H1 (cell line): ENCODE measurements around the gene SPDEF. TPM values are rescaled to one million over a fixed set of nuclear protein-coding genes. Genes with fewer than 3 reads are reported as not detected.

ENCODE experiments used
- CTCF ChIA-PET: fragments of 300-600 bp; sonication (Branson Sonifier 250); formaldehyde crosslinking; loops from one replicate; lab custom pipeline; 2021; ENCODE audit not compliant: partially characterized antibody; lab: Charles Lee
- POLR2A ChIA-PET: fragments of 300-600 bp; sonication (Branson Sonifier 250); formaldehyde crosslinking; loops from one replicate; lab custom pipeline; 2021; ENCODE audit warnings: inconsistent platforms; ENCODE audit not compliant: partially characterized antibody; lab: Charles Lee
- DNase-seq, 2 experiments: peaks; one replicate each; pipeline versions ENCODE4 v3.0.0 to v3.0.0-alpha.2; 2010 to 2022; ENCODE audit warnings: low spot score in 2 of 2, low read depth in 1 of 2, mixed read lengths in 1 of 2
- FAIRE-seq: peaks from 2 replicates; lab custom pipeline; 2011; peaks lifted over from hg19 to GRCh38; lab: Jason Lieb, UNC
- H2AFZ ChIP-seq: 2 replicates; pipeline ENCODE4 v1.8.1; 2012; ENCODE audit warnings: low read length, inconsistent platforms
- H2AK5ac ChIP-seq: 2 replicates; pipeline ENCODE4 v1.6.1; 2013; ENCODE audit warnings: low read depth, low read length
- H2BK120ac ChIP-seq: replicated peaks from 2 replicates; pipeline ENCODE3; 2013; ENCODE audit warnings: low read depth, low read length, inconsistent platforms
- H2BK12ac ChIP-seq: 2 replicates; pipeline ENCODE4 v1.6.1; 2013; ENCODE audit warnings: low read depth, low read length
- H2BK15ac ChIP-seq: 2 replicates; pipeline ENCODE4 v1.6.1; 2013; ENCODE audit warnings: low read length
- H2BK20ac ChIP-seq: 2 replicates; pipeline ENCODE4 v1.6.1; 2013; ENCODE audit warnings: low read length
- H2BK5ac ChIP-seq: 2 replicates; pipeline ENCODE4 v1.6.1; 2013; ENCODE audit warnings: low read depth, low read length
- H3K14ac ChIP-seq: 2 replicates; pipeline ENCODE4 v1.6.1; 2013; ENCODE audit warnings: inconsistent platforms; ENCODE audit not compliant: insufficient read length
- H3K18ac ChIP-seq: 2 replicates; pipeline ENCODE4 v1.6.1; 2013; ENCODE audit warnings: low read length; ENCODE audit errors: extremely low read depth
- H3K23ac ChIP-seq: 2 replicates; pipeline ENCODE4 v1.6.1; 2013; ENCODE audit warnings: inconsistent platforms; ENCODE audit not compliant: insufficient read length
- H3K23me2 ChIP-seq: 2 replicates; pipeline ENCODE4 v1.6.1; 2013; ENCODE audit warnings: low read depth, low read length
- H3K27ac ChIP-seq: 2 replicates; pipeline ENCODE4 v1.6.1; 2011; ENCODE audit warnings: low read depth, low read length, inconsistent platforms
- H3K27me3 ChIP-seq, 4 experiments: replicated peaks in 1 of 4; 1 replicate in 1 of 4; 2 replicates in 3 of 4; pipeline versions ENCODE4 v1.6.1 to v1.8.1; 2011 to 2013; ENCODE audit warnings: low read length in 3 of 4, mild to moderate bottlenecking in 3 of 4, inconsistent platforms in 2 of 4, mixed read lengths in 2 of 4, moderate library complexity in 1 of 4; ENCODE audit not compliant: control insufficient read depth in 3 of 4, insufficient read depth in 3 of 4; ENCODE audit errors: extremely low read depth in 1 of 4
- H3K36me3 ChIP-seq, 4 experiments: 2 replicates each; pipeline versions ENCODE4 v1.6.1 to v1.8.1; 2011 to 2013; ENCODE audit warnings: mild to moderate bottlenecking in 4 of 4, low read length in 3 of 4, moderate library complexity in 2 of 4, control low read depth in 1 of 4, inconsistent platforms in 1 of 4; ENCODE audit not compliant: insufficient read depth in 4 of 4, control insufficient read depth in 2 of 4
- H3K4ac ChIP-seq: replicated peaks from 2 replicates; pipeline ENCODE3; 2013; ENCODE audit warnings: low read length, low read depth, mixed read lengths, inconsistent platforms; ENCODE audit not compliant: insufficient read length
- H3K4me1 ChIP-seq, 4 experiments: replicated peaks in 1 of 4; 1 replicate in 1 of 4; 2 replicates in 3 of 4; pipeline versions ENCODE4 v1.6.1 to v1.8.1; 2011 to 2013; ENCODE audit warnings: low read length in 3 of 4, inconsistent platforms in 2 of 4, mixed read lengths in 1 of 4; ENCODE audit not compliant: insufficient read depth in 4 of 4, control insufficient read depth in 3 of 4
- H3K4me2 ChIP-seq, 2 experiments: 2 replicates each; pipeline versions ENCODE4 v1.6.1 to v1.8.1; 2011 to 2013; ENCODE audit warnings: low read depth in 2 of 2, low read length in 2 of 2, control low read depth in 1 of 2, inconsistent platforms in 1 of 2, mild to moderate bottlenecking in 1 of 2; ENCODE audit not compliant: insufficient read depth in 1 of 2
- H3K4me3 ChIP-seq, 4 experiments: fragments of 200-600, 300-600 bp in 1 of 4; sonication (generic), shearing (Covaris generic), sonication (Bioruptor Twin) in 1 of 4; 2 replicates each; pipeline versions ENCODE4 v1.5.1 to v1.8.1; 2011 to 2016; ENCODE audit warnings: low read length in 4 of 4, low read depth in 3 of 4, control low read depth in 2 of 4, inconsistent platforms in 2 of 4, mild to moderate bottlenecking in 2 of 4, mixed read lengths in 1 of 4, moderate library complexity in 1 of 4; ENCODE audit not compliant: insufficient read depth in 2 of 4; ENCODE audit errors: extremely low read depth in 1 of 4
- H3K56ac ChIP-seq: replicated peaks from 2 replicates; pipeline ENCODE3; 2013; ENCODE audit warnings: low read depth, mild to moderate bottlenecking, mixed read lengths, low read length, inconsistent platforms; ENCODE audit not compliant: insufficient read length
- H3K79me1 ChIP-seq: 2 replicates; pipeline ENCODE4 v1.6.1; 2013; ENCODE audit warnings: low read depth, low read length, control low read depth
- H3K79me2 ChIP-seq, 2 experiments: 2 replicates each; pipeline versions ENCODE4 v1.6.1 to v1.8.1; 2012 to 2013; ENCODE audit warnings: low read length in 2 of 2, mild to moderate bottlenecking in 2 of 2, inconsistent platforms in 1 of 2; ENCODE audit not compliant: insufficient read depth in 2 of 2, control insufficient read depth in 1 of 2
- H3K9ac ChIP-seq, 4 experiments: replicated peaks in 1 of 4; 1 replicate in 1 of 4; 2 replicates in 3 of 4; pipeline versions ENCODE4 v1.6.1 to v1.8.1; 2011 to 2013; ENCODE audit warnings: low read depth in 3 of 4, low read length in 3 of 4, control low read depth in 2 of 4, mild to moderate bottlenecking in 2 of 4, moderate library complexity in 2 of 4, inconsistent platforms in 1 of 4; ENCODE audit errors: extremely low read depth in 1 of 4
- H3K9me3 ChIP-seq, 2 experiments: 2 replicates each; pipeline versions ENCODE4 v1.6.1 to v1.8.1; 2012 to 2013; ENCODE audit warnings: mild to moderate bottlenecking in 2 of 2, moderate library complexity in 2 of 2, control low read depth in 1 of 2, inconsistent platforms in 1 of 2, low read depth in 1 of 2, low read length in 1 of 2, mixed read lengths in 1 of 2; ENCODE audit not compliant: insufficient read depth in 2 of 2
- H4K20me1 ChIP-seq, 2 experiments: replicated peaks in 1 of 2; 2 replicates each; pipeline versions ENCODE3 to v1.8.1; 2011 to 2013; ENCODE audit warnings: inconsistent platforms in 2 of 2, low read length in 2 of 2, mild to moderate bottlenecking in 1 of 2; ENCODE audit not compliant: insufficient read depth in 2 of 2, control insufficient read depth in 1 of 2
- H4K5ac ChIP-seq: 2 replicates; pipeline ENCODE4 v1.6.1; 2013; ENCODE audit warnings: low read length, low read depth, mixed read lengths, inconsistent platforms; ENCODE audit not compliant: insufficient read length
- H4K8ac ChIP-seq: 2 replicates; pipeline ENCODE4 v1.8.0; 2013; ENCODE audit warnings: mild to moderate bottlenecking, moderate library complexity, low read length, inconsistent platforms; ENCODE audit not compliant: insufficient read depth; ENCODE audit errors: extremely low read depth
- H4K91ac ChIP-seq: replicated peaks from 2 replicates; pipeline ENCODE3; 2013; ENCODE audit warnings: low read length, mixed read lengths, inconsistent platforms; ENCODE audit not compliant: insufficient read length
- CHD2 ChIP-seq: IDR thresholded peaks from 2 replicates; pipeline ENCODE4 v1.6.1; 2012; ENCODE audit warnings: low read length, improper control_type of control experiment
- CREB1 ChIP-seq: IDR thresholded peaks from 2 replicates; pipeline ENCODE4 v1.6.1; 2012; ENCODE audit warnings: inconsistent platforms
- EZH2 ChIP-seq: fragments of 200-600 bp; sonication (generic); IDR thresholded peaks from 2 replicates; pipeline ENCODE4 v1.7.1; 2012; ENCODE audit warnings: low read depth, mild to moderate bottlenecking, moderate library complexity, low read length, inconsistent platforms; ENCODE audit not compliant: severe bottlenecking
- JUN ChIP-seq: IDR thresholded peaks from 2 replicates; pipeline ENCODE4 v1.6.1; 2011; ENCODE audit warnings: low read depth, mild to moderate bottlenecking, improper control_type of control experiment, low read length
- KDM1A ChIP-seq: fragments of 200-600, 300-600 bp; sonication (generic); IDR thresholded peaks from 2 replicates; pipeline ENCODE4 v1.7.1; 2016; ENCODE audit warnings: mild to moderate bottlenecking, low read length, borderline replicate concordance
- POLR2AphosphoS5 ChIP-seq: IDR thresholded peaks from 2 replicates; pipeline ENCODE4 v1.6.1; 2011; ENCODE audit warnings: low read depth, low read length
- RBBP5 ChIP-seq: IDR thresholded peaks from 2 replicates; pipeline ENCODE4 v1.7.1; 2012; ENCODE audit warnings: low read depth, mild to moderate bottlenecking, inconsistent platforms, low read length, moderate library complexity, borderline replicate concordance
- RXRA ChIP-seq: IDR thresholded peaks from 2 replicates; pipeline ENCODE4 v1.6.1; 2011; ENCODE audit warnings: low read depth, mild to moderate bottlenecking, low read length, moderate library complexity; ENCODE audit not compliant: insufficient read depth
- SIRT6 ChIP-seq: IDR thresholded peaks from one replicate; pipeline ENCODE4 v1.7.1; 2012; ENCODE audit warnings: low read length, inconsistent platforms
- SP1 ChIP-seq: IDR thresholded peaks from 2 replicates; pipeline ENCODE4 v1.6.1; 2011; ENCODE audit warnings: low read depth, low read length
- YY1 ChIP-seq: IDR thresholded peaks from 2 replicates; pipeline ENCODE4 v1.6.1; 2011; ENCODE audit warnings: low read depth, mild to moderate bottlenecking, low read length
- WGBS, 2 experiments: shearing (Covaris generic) in 1 of 2; methylation state at CpG; one replicate each; pipeline versions ENCODE4 v1.1.6 to v1.1.7; 2013 to 2015; ENCODE audit warnings: low lambda C conversion rate in 2 of 2, mixed read lengths in 2 of 2, inconsistent platforms in 1 of 2, low coverage in 1 of 2, missing lambda C conversion rate in 1 of 2; ENCODE audit not compliant: insufficient replicate concordance in 2 of 2, insufficient coverage in 1 of 2, insufficient read length in 1 of 2; ENCODE audit errors: extremely low coverage in 1 of 2, missing lambda C conversion rate in 1 of 2; 5-methylcytosine and 5-hydroxymethylcytosine counted together
- polyA plus RNA-seq, 7 experiments: library from polyadenylated mRNA; depleted of rRNA in 3 of 7; stranded (reverse) in 5 of 7; unstranded in 2 of 7; fragments of >200 nt in 5 of 7; fragments of 200-250 nt in 2 of 7; gene quantifications; 1 replicate in 5 of 7; 2 replicates in 1 of 7; 4 replicates in 1 of 7; pipeline versions ENCODE4 v1.2.1 to v1.2.3, GENCODE V29; 2011 to 2013; ENCODE audit warnings: missing spikeins in 2 of 7, mixed read lengths in 2 of 7
- total RNA-seq: library from RNA; stranded (reverse); fragmentation: NEBNext Ultra II Directional; extraction: Animal tissue kit (Norgen Biotek cat#: 25700); gene quantifications from 2 replicates; pipeline ENCODE4 v1.2.1, GENCODE V29; 2021
- TF ChIP-seq, protein P1 (sequence below): IDR thresholded peaks from 2 replicates; pipeline ENCODE4 v1.6.1; 2012; ENCODE audit warnings: low read length, inconsistent platforms

The SPDEF gene
- total and polyA plus RNA-seq, 2 of the 8 experiments (the other 6 are each of a cell fraction or from before 2014, with no cell fraction given): 0.15 to 0.30 TPM

DNA sequence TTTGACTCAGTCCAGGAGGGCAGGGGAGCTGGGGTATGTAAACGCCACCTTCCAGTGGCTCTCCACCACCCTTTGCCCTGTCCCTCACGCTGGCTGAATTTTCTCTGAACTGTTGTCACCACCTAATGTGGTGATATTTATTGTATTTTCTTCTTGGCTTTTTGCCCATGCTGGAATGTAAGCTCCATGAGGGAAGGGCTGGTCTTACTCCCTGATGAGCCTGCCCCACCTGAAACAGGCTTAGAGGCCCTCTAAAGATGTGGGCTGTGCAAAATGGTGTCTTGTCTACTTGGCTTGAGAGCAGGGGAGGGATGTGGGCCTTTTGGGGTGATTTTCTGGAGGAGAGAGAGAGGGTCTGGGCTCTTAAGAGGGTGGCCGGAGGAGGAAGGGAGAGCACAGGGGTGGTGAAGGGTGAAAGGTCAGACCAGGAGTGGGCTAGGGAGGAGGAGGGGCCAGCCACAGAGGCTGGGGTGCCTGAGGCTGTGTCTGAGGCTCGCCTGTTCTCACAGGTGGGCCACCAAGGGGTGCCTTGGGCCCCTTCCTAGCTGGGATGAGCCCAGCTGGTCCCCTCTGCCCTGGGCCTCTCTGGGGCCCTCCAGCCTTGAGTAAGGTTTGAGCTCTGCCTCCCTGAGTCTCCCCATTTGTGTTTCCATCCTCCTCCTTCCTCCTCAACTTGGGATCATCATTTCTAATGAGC, 37.3 kb downstream of the SPDEF start:
- no peak overlapping the region for H2BK20ac ChIP-seq
- no peak for FAIRE-seq
- H2BK120ac ChIP-seq: no peak overlapping the region
- DNase-seq: no peak
- H2BK12ac ChIP-seq: no peak overlapping the region
- H2AFZ ChIP-seq: no peak overlapping the region
- H2AK5ac ChIP-seq: no peak overlapping the region
- WGBS, 2 experiments: 73% methylated on average over 4 of the region's 4 CpGs; no CpG with 5 or more reads in 1 of the 2 experiments
- no peaks in the 10 kb centered on the region for H3K79me1 ChIP-seq
- H2BK15ac ChIP-seq: no peak overlapping the region; the same call in 1 of the 2 replicates
- no peak overlapping the region for H3K9ac ChIP-seq
- no peak overlapping the region for H4K91ac ChIP-seq
- H4K8ac ChIP-seq: no peak overlapping the region
- peaks cover 0 to 3% of the 10 kb centered on the region in 2 experiments for H4K20me1 ChIP-seq
- H3K9me3 ChIP-seq: no peaks in the 10 kb centered on the region
- H3K4me3 ChIP-seq: no peak overlapping the region
- H3K4me2 ChIP-seq: no peak overlapping the region
- H3K27ac ChIP-seq: no peak overlapping the region
- no peak overlapping the region for H2BK5ac ChIP-seq
- H3K23ac ChIP-seq: no peak overlapping the region
- ChIA-PET POLR2A (interaction anchor here (1.5 kb wide), 1 partner anchor 10 kb away, joined by 5 read pairs; no protein-coding TSS in a partner anchor), CTCF (interaction anchor here (0.6 to 2.1 kb wide), 4 partner anchors 9 to 59 kb away, joined by 4 to 11 read pairs (median 6); no protein-coding TSS in a partner anchor)
- H3K4me1 ChIP-seq: peaks cover 0 to 9% (median 5%) of the 10 kb centered on the region in 4 experiments; a peak in 5 of 7 replicates
- H3K14ac ChIP-seq: no peak overlapping the region
- no peak overlapping the region for H4K5ac ChIP-seq
- H3K36me3 ChIP-seq: no peaks in the 10 kb centered on the region
- peaks cover 12% of the 10 kb centered on the region for H3K23me2 ChIP-seq
- H3K4ac ChIP-seq: no peak overlapping the region
- peaks cover 0 to 6% (median 1%) of the 10 kb centered on the region in 4 experiments; a peak in 2 of 7 replicates for H3K27me3 ChIP-seq
- no peaks in the 10 kb centered on the region for H3K79me2 ChIP-seq
- no peak overlapping the region for H3K18ac ChIP-seq
- H3K56ac ChIP-seq: no peak overlapping the region
- no peak for TF ChIP-seq CHD2
- no peak for TF ChIP-seq YY1
- TF ChIP-seq POLR2AphosphoS5: no peak
- no peak for TF ChIP-seq RBBP5
- no peak for TF ChIP-seq JUN
- TF ChIP-seq SP1: no peak
- no peak for TF ChIP-seq SIRT6
- TF ChIP-seq, protein P1, sequence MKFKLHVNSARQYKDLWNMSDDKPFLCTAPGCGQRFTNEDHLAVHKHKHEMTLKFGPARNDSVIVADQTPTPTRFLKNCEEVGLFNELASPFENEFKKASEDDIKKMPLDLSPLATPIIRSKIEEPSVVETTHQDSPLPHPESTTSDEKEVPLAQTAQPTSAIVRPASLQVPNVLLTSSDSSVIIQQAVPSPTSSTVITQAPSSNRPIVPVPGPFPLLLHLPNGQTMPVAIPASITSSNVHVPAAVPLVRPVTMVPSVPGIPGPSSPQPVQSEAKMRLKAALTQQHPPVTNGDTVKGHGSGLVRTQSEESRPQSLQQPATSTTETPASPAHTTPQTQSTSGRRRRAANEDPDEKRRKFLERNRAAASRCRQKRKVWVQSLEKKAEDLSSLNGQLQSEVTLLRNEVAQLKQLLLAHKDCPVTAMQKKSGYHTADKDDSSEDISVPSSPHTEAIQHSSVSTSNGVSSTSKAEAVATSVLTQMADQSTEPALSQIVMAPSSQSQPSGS: no peak
- TF ChIP-seq RXRA: no peak
- no peak for TF ChIP-seq EZH2
- no peak for TF ChIP-seq CREB1
- no peak for TF ChIP-seq KDM1A
